Activated naive CD4-positive, alpha-beta T cell treated with anti-CD3 and anti-CD28 coated beads, Interleukin-2, amount 50 U/mL, for 16 hours (primary cell): ENCODE results near the gene C16orf74.

Source experiments
- DNase-seq: peaks from one replicate; pipeline ENCODE4 v3.0.0-alpha.2; 2020

The C16orf74 gene

GRCh38 chr16:85668676-85669424 is 82.0 kb downstream of the C16orf74 start:
- DNase-seq: no peak

- no peak for DNase-seq
Measured at GRCh38 chr16:85667841-85668413, 83.0 kb downstream of the C16orf74 start.

GRCh38 chr16:85667261-85667660 is 83.6 kb downstream of the C16orf74 start:
- DNase-seq: no peak

GRCh38 chr16:85665929-85666328 is 85.0 kb downstream of the C16orf74 start:
- no peak for DNase-seq

- DNase-seq: no peak
Measured at GRCh38 chr16:85665373-85665740, 85.5 kb downstream of the C16orf74 start.

- no peak for DNase-seq
Measured at GRCh38 chr16:85664580-85665372, 86.1 kb downstream of the C16orf74 start.

GRCh38 chr16:85663891-85664321 is 87.0 kb downstream of the C16orf74 start:
- no peak for DNase-seq

GRCh38 chr16:85662976-85663830 is 87.7 kb downstream of the C16orf74 start:
- no peak for DNase-seq

- DNase-seq: no peak
Measured at GRCh38 chr16:85662482-85662812, 88.4 kb downstream of the C16orf74 start.

- no peak for DNase-seq
Measured at GRCh38 chr16:85661740-85662481, 89.0 kb downstream of the C16orf74 start.

- DNase-seq: no peak
Measured at GRCh38 chr16:85660843-85661739, 89.8 kb downstream of the C16orf74 start.

GRCh38 chr16:85659805-85660511 is 90.9 kb downstream of the C16orf74 start:
- peak; percentile 67 for DNase-seq

- no peak for DNase-seq
Measured at GRCh38 chr16:85659336-85659735, 91.6 kb downstream of the C16orf74 start.

GRCh38 chr16:85658504-85659326 is 92.2 kb downstream of the C16orf74 start:
- no peak for DNase-seq

GRCh38 chr16:85657996-85658395 is 92.9 kb downstream of the C16orf74 start:
- no peak for DNase-seq
